SK-N-MC (cell line): Measurements from ENCODE around the gene SLC29A4.
"Not testable (repeated sequence)": the region's sequence is repeated elsewhere in the genome, so short reads cannot be mapped to it uniquely, and the experiment has no call there.

Experiments
- DNase-seq: peaks from one replicate; pipeline ENCODE4 v3.0.0-alpha.2; 2011; ENCODE audit warnings: low read depth, low spot score
- H3K27ac ChIP-seq: fragments of 200-600 bp; sonication (generic); 2 replicates; pipeline ENCODE4 v1.5.1; 2016; ENCODE audit warnings: mixed run types
- H3K36me3 ChIP-seq: fragments of 200-600 bp; sonication (generic); 2 replicates; pipeline ENCODE4 v1.6.1; 2017; ENCODE audit warnings: antibody characterized with exemption, low read length, mixed read lengths; ENCODE audit not compliant: insufficient read depth
- H3K4me3 ChIP-seq: fragments of 200-600 bp; sonication (generic); 2 replicates; pipeline ENCODE4 v1.5.1; 2016
- H3K9ac ChIP-seq: fragments of 200-600 bp; sonication (generic); 2 replicates; pipeline ENCODE4 v1.8.0; 2017; ENCODE audit warnings: mixed run types, mixed read lengths; ENCODE audit not compliant: insufficient read length
- H3K9me3 ChIP-seq: fragments of 200-600 bp; sonication (generic); 2 replicates; pipeline ENCODE4 v1.6.1; 2017; ENCODE audit warnings: low read depth, mild to moderate bottlenecking, antibody characterized with exemption, low read length, moderate library complexity, mixed read lengths
- EZH2 ChIP-seq: fragments of 200-600 bp; sonication (generic); IDR thresholded peaks from one replicate; pipeline ENCODE4 v1.6.1; 2017; ENCODE audit warnings: antibody characterized with exemption
- FOXP2 ChIP-seq: optimal IDR thresholded peaks from 2 replicates; pipeline ENCODE3; 2011; ENCODE audit warnings: mild to moderate bottlenecking, moderate library complexity; ENCODE audit not compliant: insufficient read depth; ENCODE audit errors: extremely low read length, control extremely low read depth
- POLR2AphosphoS5 ChIP-seq: IDR thresholded peaks from 2 replicates; pipeline ENCODE4 v1.6.1; 2012; ENCODE audit warnings: mild to moderate bottlenecking, low read depth, low read length, borderline replicate concordance

SLC29A4 gene

GRCh38 chr7:5255832-5256231 lies 26.9 kb upstream of the SLC29A4 start:
- Histone ChIP-seq H3K36me3 (no peaks in the 10 kb centered on the region), H3K27ac (no peak overlapping the region), H3K9ac (no peak overlapping the region), H3K4me3 (no peak overlapping the region), H3K9me3 (no peaks in the 10 kb centered on the region)
- no peak for DNase-seq
- TF ChIP-seq POLR2AphosphoS5 (no peak), FOXP2 (no peak), EZH2 (no peak)

DNA sequence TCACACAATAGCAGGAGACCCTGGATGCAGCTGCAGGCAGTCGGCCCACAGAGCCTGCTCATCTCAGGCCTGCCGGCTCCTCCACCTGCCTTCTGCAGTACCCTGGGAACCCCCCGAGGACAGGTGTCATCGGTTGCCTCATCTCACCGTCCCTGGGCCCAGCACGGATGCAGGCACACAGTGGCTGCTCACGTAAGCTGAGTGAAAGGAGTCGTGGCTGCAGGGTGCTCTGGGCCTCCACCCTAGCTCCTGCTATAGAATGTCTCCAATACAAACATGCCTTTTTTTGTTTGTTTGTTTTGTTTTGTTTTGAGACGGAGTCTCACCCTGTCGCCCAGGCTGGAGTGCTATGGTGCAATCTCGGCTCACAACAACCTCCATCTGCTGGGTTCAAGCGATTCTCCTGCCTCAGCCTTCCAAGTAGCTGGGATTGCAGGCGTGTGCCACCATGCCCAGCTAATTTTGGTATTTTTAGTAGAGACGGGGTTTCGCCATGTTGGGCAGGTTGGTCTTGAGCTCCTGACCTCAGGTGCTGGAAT lies 22.1 kb upstream of the SLC29A4 start:
- H3K9me3 ChIP-seq, H3K9ac ChIP-seq, H3K4me3 ChIP-seq, DNase-seq, H3K36me3 ChIP-seq, H3K27ac ChIP-seq: not testable (repeated sequence)

DNA sequence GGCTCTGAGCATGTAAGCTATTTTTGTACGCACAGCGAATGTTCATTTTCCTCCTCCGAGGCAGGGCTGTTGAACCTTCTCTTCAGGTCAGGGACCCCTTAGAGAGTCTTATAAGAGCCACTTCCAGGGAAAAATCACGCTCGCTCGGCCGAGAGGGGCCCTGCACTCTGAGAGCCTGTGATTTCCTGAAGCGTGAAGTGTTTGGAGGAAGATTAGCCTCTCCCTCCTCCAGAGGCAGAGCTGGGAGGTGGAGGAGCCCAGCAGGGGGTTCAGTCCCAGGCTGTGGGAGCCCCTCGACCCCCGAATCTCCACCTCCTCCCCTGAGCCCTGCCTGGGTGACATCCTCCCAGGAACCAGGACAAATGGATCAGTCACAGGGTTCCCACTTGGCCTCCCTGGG lies 19.7 kb upstream of the SLC29A4 start:
- H3K9me3 ChIP-seq, H3K9ac ChIP-seq, H3K36me3 ChIP-seq, H3K4me3 ChIP-seq, DNase-seq, H3K27ac ChIP-seq: not testable (repeated sequence)

DNA sequence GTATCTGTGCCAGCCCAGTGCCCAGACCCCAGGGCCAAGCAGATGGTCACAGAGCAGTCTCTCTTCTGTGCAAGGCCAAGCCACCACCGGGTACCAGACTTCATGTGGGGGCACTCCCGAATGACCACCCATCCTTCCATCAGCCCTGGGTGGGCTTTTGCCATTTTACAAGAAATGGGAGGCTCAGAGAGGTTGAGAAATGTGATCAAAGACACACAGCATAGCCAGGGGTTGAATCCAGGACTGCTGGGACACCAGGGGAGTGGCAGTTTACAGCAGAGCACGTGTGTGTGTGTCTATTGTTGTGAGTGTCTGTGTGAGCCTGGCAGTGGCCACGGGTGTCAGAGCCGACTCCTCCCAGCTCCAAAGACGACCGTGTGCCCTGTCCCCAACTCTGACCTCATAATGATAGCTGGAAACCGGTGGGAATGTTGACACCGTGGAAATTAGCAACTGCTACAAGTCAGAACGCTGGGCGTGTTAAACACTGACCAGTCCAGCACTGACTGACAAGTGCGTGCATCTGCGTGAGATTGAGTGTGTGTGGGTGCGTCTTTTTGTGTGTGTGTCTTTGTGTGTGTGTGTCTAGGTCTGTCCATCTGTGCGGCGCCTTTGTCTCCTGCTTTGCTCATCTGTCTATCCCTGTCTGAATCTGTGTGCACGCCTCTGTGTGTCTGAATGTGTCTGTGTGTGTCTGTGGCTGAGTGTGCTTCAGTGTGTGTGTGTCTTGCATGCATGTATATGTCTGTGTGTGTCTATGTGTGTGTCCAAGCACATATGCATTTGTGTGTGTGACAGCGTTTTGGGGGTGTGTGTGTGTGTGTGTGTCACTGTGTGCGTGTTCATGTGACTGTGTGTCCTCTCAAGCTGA lies 17.2 kb upstream of the SLC29A4 start:
- no peaks in the 10 kb centered on the region for H3K9me3 ChIP-seq
- no peak for DNase-seq
- H3K4me3 ChIP-seq, result no peak overlapping the region
- no peaks in the 10 kb centered on the region for H3K36me3 ChIP-seq
- H3K9ac ChIP-seq, result no peak overlapping the region
- TF ChIP-seq FOXP2 (no peak), EZH2 (no peak), POLR2AphosphoS5 (no peak)
- no peak overlapping the region for H3K27ac ChIP-seq

DNA sequence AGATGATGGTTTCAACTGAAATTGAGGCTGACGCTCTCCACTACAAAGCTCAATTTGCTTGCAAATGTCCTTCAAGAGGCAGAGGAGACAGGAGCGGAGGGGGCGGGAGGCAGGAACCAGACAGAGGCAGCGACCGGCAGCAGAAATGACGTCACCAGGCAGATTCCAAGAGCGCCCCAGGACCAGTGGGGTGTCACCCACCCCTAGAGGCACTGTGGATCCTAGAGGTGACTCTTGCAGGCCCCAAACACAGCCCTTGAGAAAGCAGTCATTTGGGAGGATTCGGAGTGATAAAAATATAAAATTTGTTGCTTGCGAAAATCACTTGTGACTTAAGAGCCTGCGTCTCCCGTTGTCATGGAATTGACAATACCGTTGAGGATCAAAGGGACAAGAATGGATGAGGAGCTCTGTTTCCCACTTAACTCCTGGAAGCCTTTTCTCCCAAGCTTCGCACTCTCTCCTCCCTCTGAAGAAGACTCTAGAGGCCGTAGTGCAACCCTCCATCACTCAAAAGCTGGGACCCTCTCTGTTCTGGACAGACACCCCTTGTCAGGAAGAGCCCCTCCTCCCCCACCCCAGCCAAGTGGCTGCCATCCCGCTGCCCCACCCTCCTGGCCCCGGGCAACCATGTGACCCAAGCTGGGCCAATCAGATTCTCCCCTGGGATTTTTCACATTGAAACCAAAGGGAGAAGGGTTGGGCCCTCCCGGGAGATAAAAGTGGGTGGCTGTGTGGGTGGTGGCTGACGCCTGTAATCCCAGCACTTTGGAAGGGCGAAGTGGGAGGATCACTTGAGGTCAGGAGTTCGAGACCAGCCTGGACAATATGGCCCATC lies 16.3 kb upstream of the SLC29A4 start:
- no peak overlapping the region for H3K4me3 ChIP-seq
- no peaks in the 10 kb centered on the region for H3K9me3 ChIP-seq
- no peak for DNase-seq
- H3K36me3 ChIP-seq, result no peaks in the 10 kb centered on the region
- no peak overlapping the region for H3K9ac ChIP-seq
- no peak for TF ChIP-seq EZH2
- no peak for TF ChIP-seq FOXP2
- TF ChIP-seq POLR2AphosphoS5, result no peak
- H3K27ac ChIP-seq, result no peak overlapping the region

DNA sequence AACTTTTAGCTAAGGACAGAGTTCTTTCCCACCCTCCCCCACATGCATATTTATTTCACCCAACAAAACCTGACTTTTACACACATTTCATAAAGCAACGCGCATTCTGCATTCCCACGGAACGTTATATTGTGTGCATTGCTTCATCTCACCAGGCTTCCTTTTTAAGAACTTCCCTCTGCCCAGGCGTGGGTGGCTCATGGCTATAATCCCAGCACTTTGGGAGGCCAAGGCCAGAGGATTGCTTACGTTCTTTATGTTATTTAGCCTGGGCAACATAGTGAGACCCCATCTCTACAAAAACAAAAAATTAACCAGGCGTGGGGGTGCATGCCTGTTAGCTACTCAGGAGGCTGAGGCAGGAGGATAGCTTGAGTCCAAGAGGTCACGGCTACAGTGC lies 14.9 kb upstream of the SLC29A4 start:
- not testable (repeated sequence) for H3K27ac ChIP-seq, H3K9me3 ChIP-seq, H3K36me3 ChIP-seq, H3K4me3 ChIP-seq, DNase-seq, H3K9ac ChIP-seq

GRCh38 chr7:5269992-5270657 lies 12.6 kb upstream of the SLC29A4 start:
- not testable (repeated sequence) for H3K9ac ChIP-seq, H3K9me3 ChIP-seq, H3K27ac ChIP-seq, DNase-seq, H3K4me3 ChIP-seq, H3K36me3 ChIP-seq

GRCh38 chr7:5270788-5271187 lies 12.0 kb upstream of the SLC29A4 start:
- Histone ChIP-seq H3K36me3 (no peaks in the 10 kb centered on the region), H3K27ac (no peak overlapping the region), H3K4me3 (no peak overlapping the region), H3K9me3 (no peaks in the 10 kb centered on the region), H3K9ac (no peak overlapping the region)
- TF ChIP-seq FOXP2 (no peak), EZH2 (no peak), POLR2AphosphoS5 (no peak)
- no peak for DNase-seq

DNA sequence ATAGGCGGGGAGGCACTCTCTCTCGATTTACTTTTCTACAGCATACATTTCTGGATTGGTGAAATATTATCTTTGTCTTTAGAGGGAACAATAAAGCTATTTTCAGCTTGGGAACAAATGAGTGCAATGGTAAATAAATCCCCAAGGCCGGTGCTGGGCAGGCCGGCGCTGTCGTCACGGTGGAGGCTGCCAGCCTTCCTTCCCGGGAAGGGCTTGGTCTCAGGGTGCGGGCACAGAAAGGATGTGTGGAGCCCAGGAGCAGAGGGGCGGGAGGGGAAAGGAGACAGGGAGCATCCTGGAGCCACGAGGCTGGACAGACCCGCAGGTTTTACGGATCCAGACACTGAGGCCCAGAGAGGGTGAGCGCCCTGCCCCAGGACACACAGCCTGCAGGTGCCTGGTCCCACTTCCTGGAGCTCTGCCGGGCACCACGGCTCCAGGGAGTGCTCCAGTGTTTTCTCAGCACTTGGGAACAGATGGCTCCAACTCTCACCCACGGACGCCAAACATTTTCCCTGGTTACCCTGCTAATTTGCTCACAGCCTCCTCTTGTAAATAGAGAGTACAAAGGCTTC lies 8.8 kb upstream of the SLC29A4 start:
- not testable (repeated sequence) for H3K9me3 ChIP-seq, DNase-seq, H3K9ac ChIP-seq, H3K4me3 ChIP-seq, H3K27ac ChIP-seq, H3K36me3 ChIP-seq
